K562 (cell line): ENCODE measurements around the gene CLEC17A. TPM values are rescaled to one million over a fixed set of nuclear protein-coding genes. Genes with fewer than 3 reads are reported as not detected.

ENCODE experiments used
- ATAC-seq: fragments of 200-7000 bp; cut with Tn5 transposase; 3 replicates; pipeline ENCODE4 v1.9.1; 2020; ENCODE audit warnings: moderate library complexity
- BruUV-seq: library from RNA; stranded (reverse); fragments of 400-500 nt; replicated peaks from 2 replicates; lab custom pipeline; 2021; lab: Mats Ljungman, UMichigan
- CTCF ChIA-PET: fragments of 300-600 bp; formaldehyde crosslinking; extraction: SDS; loops from one replicate; lab custom pipeline; 2021; ENCODE audit warnings: low intra/inter-chr PET ratio; lab: Yijun Ruan, JAX
- POLR2A ChIA-PET: fragments of 300-600, 350-650 bp; sonication (Branson Sonifier 250); formaldehyde crosslinking; extraction: SDS; loops from one replicate; lab custom pipeline; 2021; ENCODE audit warnings: antibody characterized with exemption, inconsistent platforms; lab: Yijun Ruan, JAX
- DNase-seq, 4 experiments: peaks; one replicate each; pipeline versions ENCODE4 v3.0.0 to v3.0.0-alpha.2; 2011 to 2018; ENCODE audit warnings: low spot score in 3 of 4, mixed read lengths in 3 of 4; ENCODE audit errors: extremely low read depth in 1 of 4
- FAIRE-seq: peaks from 2 replicates; lab custom pipeline; 2011; peaks lifted over from hg19 to GRCh38; lab: Jason Lieb, UNC
- H2AFZ ChIP-seq: 2 replicates; pipeline ENCODE4 v1.6.0; 2011; ENCODE audit warnings: low read depth, low read length, control low read depth, inconsistent platforms
- H3K27ac ChIP-seq: fragments of 200-600 bp; 3 replicates; pipeline ENCODE4 v1.8.0; 2011; ENCODE audit warnings: low read depth, mild to moderate bottlenecking, control low read depth, inconsistent platforms, low read length, moderate library complexity, mixed read lengths; ENCODE audit errors: extremely low read depth
- H3K27me3 ChIP-seq, 2 experiments: fragments of 300-600 bp in 1 of 2; 2 replicates in 1 of 2; 3 replicates in 1 of 2; pipeline versions ENCODE4 v1.6.0 to v1.8.0; 2011; ENCODE audit warnings: inconsistent platforms in 2 of 2, low read length in 2 of 2, mild to moderate bottlenecking in 1 of 2, mixed read lengths in 1 of 2, moderate library complexity in 1 of 2; ENCODE audit not compliant: control insufficient read depth in 2 of 2, insufficient read depth in 2 of 2
- H3K36me3 ChIP-seq: fragments of 300-600 bp; 3 replicates; pipeline ENCODE4 v1.8.0; 2011; ENCODE audit warnings: mild to moderate bottlenecking, low read length, inconsistent platforms; ENCODE audit not compliant: control insufficient read depth, insufficient read depth
- H3K4me1 ChIP-seq, 2 experiments: fragments of 200-600 bp in 1 of 2; replicated peaks in 1 of 2; 2 replicates in 1 of 2; 3 replicates in 1 of 2; pipeline versions ENCODE4 v1.5.1 to v1.8.0; 2011; ENCODE audit warnings: inconsistent platforms in 2 of 2, low read length in 2 of 2, mild to moderate bottlenecking in 1 of 2, mixed read lengths in 1 of 2, moderate library complexity in 1 of 2; ENCODE audit not compliant: control insufficient read depth in 2 of 2, insufficient read depth in 2 of 2
- H3K4me2 ChIP-seq: 2 replicates; pipeline ENCODE4 v1.6.1; 2011; ENCODE audit warnings: low read length, control low read depth, inconsistent platforms, mixed read lengths; ENCODE audit not compliant: insufficient read depth
- H3K4me3 ChIP-seq: fragments of 200-600 bp; sonication (generic), shearing (Covaris generic); 2 replicates; pipeline ENCODE4 v1.5.1; 2016; ENCODE audit warnings: control low read depth, inconsistent platforms
- H3K79me2 ChIP-seq: fragments of 200-600 bp; 3 replicates; pipeline ENCODE4 v1.8.0; 2011; ENCODE audit warnings: low read length, inconsistent platforms; ENCODE audit not compliant: control insufficient read depth, insufficient read depth
- H3K9ac ChIP-seq, 2 experiments: 2 replicates each; pipeline versions ENCODE4 v1.6.0 to v1.6.1; 2011; ENCODE audit warnings: low read depth in 2 of 2, low read length in 2 of 2, control low read depth in 1 of 2, inconsistent platforms in 1 of 2, mild to moderate bottlenecking in 1 of 2, mixed read lengths in 1 of 2; ENCODE audit not compliant: insufficient read depth in 1 of 2
- H3K9me1 ChIP-seq: one replicate; pipeline ENCODE4 v1.6.0; 2011; ENCODE audit warnings: inconsistent platforms, mild to moderate bottlenecking, low read length, moderate library complexity; ENCODE audit not compliant: control insufficient read depth, insufficient read depth
- H3K9me3 ChIP-seq: replicated peaks from 2 replicates; pipeline ENCODE4 v1.5.1; 2011; ENCODE audit warnings: low read depth, low read length, inconsistent platforms; ENCODE audit not compliant: control insufficient read depth, insufficient read depth
- H4K20me1 ChIP-seq: replicated peaks from 2 replicates; pipeline ENCODE4 v1.6.1; 2011; ENCODE audit warnings: low read length, inconsistent platforms, mixed read lengths; ENCODE audit not compliant: control insufficient read depth, insufficient read depth
- FOXA1 ChIP-seq: fragments of 450-650 bp; IDR thresholded peaks from 2 replicates; pipeline ENCODE4 v1.6.1; 2016; ENCODE audit warnings: mild to moderate bottlenecking, borderline replicate concordance
- LCOR ChIP-seq: sonication (generic); formaldehyde crosslinking; IDR thresholded peaks from 2 replicates; pipeline ENCODE4 v1.8.0; 2022; ENCODE audit warnings: mild to moderate bottlenecking, missing genetic modification reagents
- POLR2G ChIP-seq: fragments of 200-400 bp; formaldehyde crosslinking; IDR thresholded peaks from 2 replicates; pipeline ENCODE4 v1.6.1; 2017; ENCODE audit warnings: low read depth, mild to moderate bottlenecking, antibody characterized with exemption, low read length, moderate library complexity
- RBFOX2 ChIP-seq: fragments of 200-400 bp; formaldehyde crosslinking; IDR thresholded peaks from 2 replicates; pipeline ENCODE4 v1.6.1; 2017; ENCODE audit warnings: low read depth, mild to moderate bottlenecking, low read length, moderate library complexity
- RBM22 ChIP-seq: fragments of 200-400 bp; formaldehyde crosslinking; IDR thresholded peaks from 2 replicates; pipeline ENCODE4 v1.6.1; 2018; ENCODE audit warnings: low read length, low read depth; ENCODE audit not compliant: poor library complexity, severe bottlenecking
- ZNF133 ChIP-seq: fragments of 250-450 bp; sonication (Bioruptor Pico); IDR thresholded peaks from 2 replicates; pipeline ENCODE4 v1.4.0; 2020; ENCODE audit warnings: mild to moderate bottlenecking
- WGBS: fragments of 100-300 bp; shearing (Covaris generic); methylation state at CpG from one replicate; pipeline ENCODE4 v1.1.6; 2016; ENCODE audit warnings: low coverage, mixed read lengths; ENCODE audit not compliant: insufficient coverage; ENCODE audit errors: missing lambda C conversion rate; 5-methylcytosine and 5-hydroxymethylcytosine counted together
- in situ Hi-C: fragments of 300-500 bp; cut with MboI; formaldehyde crosslinking; loops from 4 replicates; pipeline ENCODE4 v1.15.0; 2018; ENCODE audit warnings: inconsistent platforms, mixed read lengths
- intact Hi-C: fragments of 100-400 bp; cut with micrococcal nuclease; formaldehyde crosslinking; loops from 2 replicates; pipeline ENCODE4 v1.14.2; 2022
- polyA plus RNA-seq, 8 experiments: library from polyadenylated mRNA; depleted of rRNA in 4 of 8; stranded (reverse) in 5 of 8; unstranded in 3 of 8; fragments of >200 nt; fragmentation: Nextera tagmentation in 2 of 8; fragmentation: Illumina TruSeq in 1 of 8; extraction: Ambion mirVana in 2 of 8; extraction: Trizol in 1 of 8; gene quantifications; 2 replicates each; pipeline versions ENCODE4 v1.2.1 to v1.2.3, GENCODE V29; 2011 to 2014; ENCODE audit warnings: inconsistent platforms in 1 of 8, missing spikeins in 1 of 8
- total RNA-seq, 7 experiments: library from RNA; depleted of rRNA in 6 of 7; stranded (reverse); fragments of >200 nt in 6 of 7; fragmentation: Illumina TruSeq in 2 of 7; extraction: Trizol in 2 of 7; gene quantifications; 2 replicates each; pipeline versions ENCODE4 v1.2.1 to v1.2.3, GENCODE V29; 2011 to 2021; ENCODE audit warnings: low replicate concordance in 1 of 7

Gene CLEC17A
- total and polyA plus RNA-seq, 9 of the 15 experiments (the other 6 are each of a cell fraction or from before 2014, with no cell fraction given) = 0.03 TPM; not detected in 8

DNA sequence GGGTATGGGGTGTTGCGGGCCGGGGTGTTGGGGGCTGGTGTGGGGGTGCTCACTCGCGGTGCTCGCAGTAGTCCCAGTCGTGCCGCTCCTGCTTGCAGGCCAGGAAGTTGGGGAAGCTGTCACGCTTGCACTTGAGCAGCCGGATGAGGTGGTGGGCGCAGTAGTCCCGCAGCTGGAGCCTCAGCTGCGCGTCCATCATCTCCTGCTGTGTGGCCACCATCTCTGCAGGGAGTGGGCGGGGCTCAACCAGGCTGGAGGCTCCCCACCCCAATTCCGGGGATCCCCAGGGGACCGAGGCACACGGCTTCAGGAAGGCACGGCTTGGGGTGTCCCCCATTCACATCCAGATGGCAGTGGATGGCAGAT lies 16.2 kb upstream of the CLEC17A start:
- H3K9me1 ChIP-seq = peaks cover 8% of the 10 kb centered on the region
- BruUV-seq = no TSS peak
- ATAC-seq (no peak), FAIRE-seq (no peak), DNase-seq (no peak)
- H3K4me3 ChIP-seq = no peak overlapping the region
- TF ChIP-seq RBFOX2 (peak; percentile 40; the same call in 1 of the 2 replicates), LCOR (CRISPR knock-in tag) (no peak), RBM22 (peak; percentile 64), POLR2G (peak; percentile 52), FOXA1 (no peak)
- intact Hi-C loops (no loop called here), in situ Hi-C loops (no loop called here)
- no peaks in the 10 kb centered on the region for H3K9me3 ChIP-seq
- CTCF ChIA-PET = no interaction called here
- no peak overlapping the region for H3K9ac ChIP-seq
- no peak overlapping the region for H2AFZ ChIP-seq
- POLR2A ChIA-PET = no interaction called here
- no peak overlapping the region for H3K27ac ChIP-seq
- peaks cover 31% of the 10 kb centered on the region for H3K79me2 ChIP-seq
- no peak overlapping the region for H3K4me2 ChIP-seq
- peaks cover 63% of the 10 kb centered on the region; the same call in 2 of the 3 replicates for H3K36me3 ChIP-seq
- WGBS = 84% methylated on average over 10 of the region's 18 CpGs
- H4K20me1 ChIP-seq = 0 out of 2 replicates have a peak, but pooled peaks cover 9% of the 10 kb centered on the region
- no peaks in the 10 kb centered on the region; a peak in 1 of 5 replicates for H3K27me3 ChIP-seq
- peaks cover 15 to 83% of the 10 kb centered on the region in 2 experiments; a peak in 4 of 5 replicates for H3K4me1 ChIP-seq

DNA sequence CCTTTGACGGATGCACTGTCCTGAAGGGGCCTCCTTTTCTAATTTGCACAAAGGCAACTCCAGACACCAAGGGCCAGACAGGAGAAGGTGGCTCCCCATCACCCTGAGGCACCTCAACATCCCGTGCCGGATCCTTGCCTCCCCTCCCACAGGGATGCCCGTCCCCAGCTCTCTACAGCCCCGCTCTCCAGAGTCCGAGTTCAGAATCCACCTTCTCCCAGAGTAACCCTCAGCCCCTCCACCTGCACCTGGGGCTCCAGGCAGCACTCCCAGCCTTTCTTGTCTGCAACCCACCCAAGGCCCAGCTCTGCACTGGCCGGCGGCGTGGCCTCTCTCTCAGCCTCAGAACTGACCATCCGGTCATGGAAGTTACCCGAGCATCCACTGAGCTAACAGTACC lies 15.8 kb upstream of the CLEC17A start:
- no peak overlapping the region for H2AFZ ChIP-seq
- H3K79me2 ChIP-seq = peaks cover 34% of the 10 kb centered on the region
- 91% methylated on average over 7 of the region's 11 CpGs for WGBS
- FAIRE-seq (no peak), ATAC-seq (no peak), DNase-seq (no peak)
- H4K20me1 ChIP-seq = 0 out of 2 replicates have a peak, but pooled peaks cover 9% of the 10 kb centered on the region
- no TSS peak for BruUV-seq
- POLR2A ChIA-PET = interaction anchor here (0.7 to 1.2 kb wide), 2 partner anchors 17 to 254 kb away, joined by 3 read pairs; no protein-coding TSS in a partner anchor
- H3K9me1 ChIP-seq = peaks cover 8% of the 10 kb centered on the region
- CTCF ChIA-PET = no interaction called here
- no peak overlapping the region for H3K27ac ChIP-seq
- H3K4me3 ChIP-seq = no peak overlapping the region
- H3K9me3 ChIP-seq = no peaks in the 10 kb centered on the region
- intact Hi-C loops (no loop called here), in situ Hi-C loops (no loop called here)
- peaks cover 15 to 83% of the 10 kb centered on the region in 2 experiments; a peak in 4 of 5 replicates for H3K4me1 ChIP-seq
- no peak overlapping the region for H3K4me2 ChIP-seq
- peak; percentile 36 for TF ChIP-seq POLR2G
- no peak for TF ChIP-seq ZNF133
- H3K9ac ChIP-seq = no peak overlapping the region
- no peaks in the 10 kb centered on the region; a peak in 1 of 5 replicates for H3K27me3 ChIP-seq
- H3K36me3 ChIP-seq = peaks cover 63% of the 10 kb centered on the region; the same call in 2 of the 3 replicates
